HCT116 (cell line): ENCODE results near the gene SWAP70. TPM values are rescaled to one million over a fixed set of nuclear protein-coding genes. Genes with fewer than 3 reads are reported as not detected.
"Not testable (repeated sequence)": the region's sequence is repeated elsewhere in the genome, so short reads cannot be mapped to it uniquely, and the experiment has no call there.

ENCODE experiments used
- ATAC-seq: fragments of 200-7000 bp; cut with Tn5 transposase; 2 replicates; pipeline ENCODE4 v1.9.1; 2020; ENCODE audit warnings: mild to moderate bottlenecking, moderate library complexity
- BruUV-seq: library from RNA; stranded (reverse); fragments of 400-500 nt; replicated peaks from 2 replicates; lab custom pipeline; 2021; lab: Mats Ljungman, UMichigan
- CTCF ChIA-PET: fragments of 300-600 bp; sonication (Branson Sonifier 250); formaldehyde crosslinking; loops from one replicate; lab custom pipeline; 2021; ENCODE audit warnings: antibody characterized with exemption; lab: Charles Lee
- POLR2A ChIA-PET: fragments of 300-600, 350-600 bp; sonication (Branson Sonifier 250); formaldehyde crosslinking; loops from one replicate; lab custom pipeline; 2021; ENCODE audit warnings: antibody characterized with exemption; lab: Charles Lee
- RAD21 ChIA-PET, 2 experiments: fragments of 300-600 bp; sonication (Branson Sonifier 250); formaldehyde crosslinking; loops; one replicate each; lab custom pipeline; 2023; ENCODE audit warnings: low total read pairs in 2 of 2; ENCODE audit not compliant: uncharacterized antibody in 2 of 2, unreplicated experiment in 2 of 2, low non-redundant PET in 1 of 2; lab: Charles Lee
- DNase-seq: peaks from one replicate; pipeline ENCODE4 v3.0.0-alpha.2; 2010; ENCODE audit warnings: low read depth, low spot score
- H2AFZ ChIP-seq: fragments of 200-600 bp; shearing (Covaris generic), sonication (generic); 2 replicates; pipeline ENCODE4 v1.6.1; 2017; ENCODE audit warnings: low read depth, mixed run types, mixed read lengths, antibody characterized with exemption, low read length; ENCODE audit not compliant: poor library complexity, severe bottlenecking
- H3K27ac ChIP-seq: 2 replicates; pipeline ENCODE4 v1.5.1; 2012; ENCODE audit warnings: low read depth, low read length
- H3K27me3 ChIP-seq: fragments of 200-600 bp; sonication (generic); 2 replicates; pipeline ENCODE4 v1.6.1; 2016; ENCODE audit warnings: mixed run types, low read length, mixed read lengths; ENCODE audit not compliant: insufficient read depth
- H3K36me3 ChIP-seq, 2 experiments: fragments of 200-500 bp in 1 of 2; fragments of 200-600 bp in 1 of 2; sonication (Bioruptor generic) in 1 of 2; sonication (generic) in 1 of 2; 2 replicates each; pipeline versions ENCODE4 v1.5.1 to v1.6.1; 2014 to 2016; ENCODE audit warnings: low read length in 2 of 2, inconsistent platforms in 1 of 2, mixed read lengths in 1 of 2, mixed run types in 1 of 2; ENCODE audit not compliant: insufficient read depth in 2 of 2, control insufficient read depth in 1 of 2
- H3K4me1 ChIP-seq, 2 experiments: fragments of 200-600 bp in 1 of 2; sonication (generic) in 1 of 2; 2 replicates each; pipeline versions ENCODE4 v1.5.1 to v1.6.1; 2012 to 2017; ENCODE audit warnings: low read length in 2 of 2, inconsistent platforms in 1 of 2, mild to moderate bottlenecking in 1 of 2, mixed read lengths in 1 of 2, mixed run types in 1 of 2, moderate library complexity in 1 of 2; ENCODE audit not compliant: insufficient read depth in 2 of 2, control insufficient read depth in 1 of 2
- H3K4me2 ChIP-seq: fragments of 200-600 bp; sonication (generic); 2 replicates; pipeline ENCODE4 v1.6.1; 2017; ENCODE audit warnings: mixed run types, low read length, mixed read lengths
- H3K4me3 ChIP-seq, 2 experiments: fragments of 200-600 bp in 1 of 2; sonication (generic) in 1 of 2; replicated peaks in 1 of 2; 2 replicates each; pipeline ENCODE4 v1.5.1; 2011 to 2016; ENCODE audit warnings: low read length in 2 of 2, control low read depth in 1 of 2, low read depth in 1 of 2, mild to moderate bottlenecking in 1 of 2, mixed read lengths in 1 of 2, mixed run types in 1 of 2
- H3K79me2 ChIP-seq: fragments of 200-600 bp; sonication (generic); 2 replicates; pipeline ENCODE4 v1.6.1; 2017; ENCODE audit warnings: mild to moderate bottlenecking, mixed run types, low read length, moderate library complexity, mixed read lengths; ENCODE audit not compliant: insufficient read depth
- H3K9ac ChIP-seq: fragments of 200-600 bp; sonication (generic); 2 replicates; pipeline ENCODE4 v1.6.1; 2016; ENCODE audit warnings: low read length, mixed read lengths
- H3K9me2 ChIP-seq: fragments of 200-600 bp; sonication (generic), shearing (Covaris generic); 2 replicates; pipeline ENCODE4 v1.6.1; 2017; ENCODE audit warnings: mixed run types, mild to moderate bottlenecking, moderate library complexity; ENCODE audit not compliant: insufficient read depth
- H3K9me3 ChIP-seq, 2 experiments: fragments of 200-500 bp in 1 of 2; fragments of 200-600 bp in 1 of 2; sonication (Bioruptor generic) in 1 of 2; sonication (generic) in 1 of 2; 2 replicates each; pipeline ENCODE4 v1.6.1; 2014 to 2017; ENCODE audit warnings: low read length in 2 of 2, mixed read lengths in 2 of 2, inconsistent platforms in 1 of 2, low read depth in 1 of 2, mild to moderate bottlenecking in 1 of 2, mixed run types in 1 of 2, moderate library complexity in 1 of 2; ENCODE audit not compliant: control insufficient read depth in 1 of 2, insufficient read depth in 1 of 2
- H4K20me1 ChIP-seq: fragments of 200-600 bp; sonication (generic), shearing (Covaris generic); 2 replicates; pipeline ENCODE4 v1.6.1; 2017; ENCODE audit warnings: mixed run types, mild to moderate bottlenecking, moderate library complexity; ENCODE audit not compliant: insufficient read depth
- CBX3 ChIP-seq: IDR thresholded peaks from 2 replicates; pipeline ENCODE4 v1.6.1; 2012; ENCODE audit warnings: low read depth
- CEBPB ChIP-seq: IDR thresholded peaks from 2 replicates; pipeline ENCODE4 v1.6.1; 2012; ENCODE audit warnings: low read depth
- ELF1 ChIP-seq: IDR thresholded peaks from 2 replicates; pipeline ENCODE4 v1.6.1; 2012; ENCODE audit warnings: low read depth, borderline replicate concordance
- EZH2 ChIP-seq: fragments of 200-600 bp; sonication (generic); IDR thresholded peaks from 2 replicates; pipeline ENCODE4 v1.6.1; 2017; ENCODE audit warnings: antibody characterized with exemption, mixed run types
- MAX ChIP-seq: IDR thresholded peaks from 2 replicates; pipeline ENCODE4 v1.6.1; 2012
- SP1 ChIP-seq: IDR thresholded peaks from 2 replicates; pipeline ENCODE4 v1.6.1; 2012; ENCODE audit warnings: low read depth
- SRF ChIP-seq: IDR thresholded peaks from 2 replicates; pipeline ENCODE4 v1.6.1; 2012; ENCODE audit warnings: low read depth
- TCF7L2 ChIP-seq: IDR thresholded peaks from 2 replicates; pipeline ENCODE4 v1.7.0; 2011; ENCODE audit warnings: borderline replicate concordance, inconsistent platforms; ENCODE audit not compliant: insufficient read depth, insufficient read length; ENCODE audit errors: extremely low read depth
- ZBTB33 ChIP-seq: IDR thresholded peaks from 2 replicates; pipeline ENCODE4 v1.6.1; 2011; ENCODE audit warnings: mild to moderate bottlenecking, low read length, moderate library complexity; ENCODE audit not compliant: insufficient replicate concordance; ENCODE audit errors: extremely low read depth
- intact Hi-C: fragments of 100-400 bp; cut with micrococcal nuclease; formaldehyde crosslinking; loops from 2 replicates; pipeline ENCODE4 v1.10.0; 2022
- total RNA-seq: library from RNA; stranded (reverse); gene quantifications from one replicate; pipeline ENCODE4 v1.2.1, GENCODE V29; 2021; ENCODE audit not compliant: unreplicated experiment

SWAP70 gene
- total RNA-seq, 1 experiment from 2014 or later: 20.6 TPM

DNA sequence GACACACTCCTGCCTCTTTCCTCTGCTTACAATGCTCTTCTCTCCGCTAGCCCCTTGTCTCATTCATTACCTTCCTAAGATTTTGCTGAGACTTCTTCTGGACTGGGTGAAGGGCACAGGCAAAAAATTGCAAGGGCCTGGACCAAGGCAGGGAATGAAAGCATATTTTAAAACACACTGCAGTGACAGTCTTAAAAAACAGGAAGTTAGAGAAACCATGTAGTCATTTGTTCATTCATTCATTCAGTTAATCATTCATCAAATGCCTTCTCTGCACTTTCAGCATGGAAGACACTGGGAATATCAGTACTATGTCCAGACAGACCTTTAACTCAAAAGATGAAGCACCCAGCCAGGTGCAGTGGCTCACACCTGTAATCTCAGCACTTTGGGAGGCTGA, 44.9 kb upstream of the SWAP70 start:
- H3K4me3 ChIP-seq: no peak overlapping the region
- TF ChIP-seq SP1 (no peak), CBX3 (no peak), CEBPB (no peak), EZH2 (no peak), SRF (no peak), TCF7L2 (no peak), ZBTB33 (no peak), ELF1 (no peak)
- no peak overlapping the region for H3K4me2 ChIP-seq
- DNase-seq (no peak), ATAC-seq (no peak)
- no peaks in the 10 kb centered on the region for H4K20me1 ChIP-seq
- BruUV-seq: no TSS peak
- H3K9me3 ChIP-seq: no peaks in the 10 kb centered on the region
- ChIA-PET POLR2A (no interaction called here), CTCF (no interaction called here), RAD21 (no interaction called here)
- H2AFZ ChIP-seq: no peak overlapping the region
- H3K27me3 ChIP-seq: no peaks in the 10 kb centered on the region
- H3K27ac ChIP-seq: no peak overlapping the region
- H3K36me3 ChIP-seq: no peaks in the 10 kb centered on the region
- H3K9me2 ChIP-seq: no peaks in the 10 kb centered on the region
- no peaks in the 10 kb centered on the region for H3K79me2 ChIP-seq
- H3K9ac ChIP-seq: no peak overlapping the region
- intact Hi-C loops: loop anchor here (10.0 kb wide), 1 partner anchor 356 kb away; no protein-coding TSS in a partner anchor
- H3K4me1 ChIP-seq: peaks cover 10 to 25% of the 10 kb centered on the region in 2 experiments

GRCh38 chr11:9619971-9620370, 43.9 kb upstream of the SWAP70 start:
- H3K9me2 ChIP-seq: no peaks in the 10 kb centered on the region
- no peak for DNase-seq
- no peaks in the 10 kb centered on the region for H3K27me3 ChIP-seq
- H3K4me1 ChIP-seq: peaks cover 3 to 15% of the 10 kb centered on the region in 2 experiments; a peak in 3 of 4 replicates
- TF ChIP-seq MAX (no peak), SRF (no peak)
- H3K4me3 ChIP-seq: no peak overlapping the region
- no peaks in the 10 kb centered on the region for H3K79me2 ChIP-seq
- ATAC-seq: no peak
- BruUV-seq: no TSS peak
- no peak overlapping the region for H2AFZ ChIP-seq
- POLR2A ChIA-PET: no interaction called here
- CTCF ChIA-PET: no interaction called here
- H3K27ac ChIP-seq: no peak overlapping the region
- no peak overlapping the region for H3K4me2 ChIP-seq
- no peaks in the 10 kb centered on the region for H4K20me1 ChIP-seq
- H3K36me3 ChIP-seq: no peaks in the 10 kb centered on the region
- intact Hi-C loops: loop anchor here (10.0 kb wide), 1 partner anchor 355 kb away; no protein-coding TSS in a partner anchor
- no peak overlapping the region for H3K9ac ChIP-seq
- RAD21 ChIA-PET: no interaction called here
- H3K9me3 ChIP-seq: no peaks in the 10 kb centered on the region

- POLR2A ChIA-PET, H3K4me3 ChIP-seq, H3K9me3 ChIP-seq, H3K9me2 ChIP-seq, BruUV-seq, H3K27ac ChIP-seq, H2AFZ ChIP-seq, H3K4me1 ChIP-seq, H3K36me3 ChIP-seq, RAD21 ChIA-PET, H3K4me2 ChIP-seq, H4K20me1 ChIP-seq, DNase-seq, H3K79me2 ChIP-seq, H3K9ac ChIP-seq, intact Hi-C loops, H3K27me3 ChIP-seq, ATAC-seq: not testable (repeated sequence)
- CTCF ChIA-PET: interaction anchor here (1.6 kb wide), 1 partner anchor 9 kb away, joined by 3 read pairs; no protein-coding TSS in a partner anchor
These were observed 41.5 kb upstream of the SWAP70 start for GRCh38 chr11:9622353-9622752.
